Endothelial cell of hepatic sinusoid (primary cell): ENCODE measurements around the gene EEF2.
"Not testable (repeated sequence)": the region's sequence is repeated elsewhere in the genome, so short reads cannot be mapped to it uniquely, and the experiment has no call there.

Experiments used
- in situ Hi-C: cut with HindIII; loops from 2 replicates; pipeline ENCODE4 v1.10.0; 2017; ENCODE audit warnings: low sequenced_read_pairs

EEF2 gene

GRCh38 chr19:4015705-4016402, 30.6 kb upstream of the EEF2 start:
- in situ Hi-C loops: no loop called here

- in situ Hi-C loops: no loop called here
Observed at GRCh38 chr19:4014541-4015491, 29.6 kb upstream of the EEF2 start.

GRCh38 chr19:4013886-4014540, 28.8 kb upstream of the EEF2 start:
- in situ Hi-C loops: no loop called here

GRCh38 chr19:4012975-4013634, 27.8 kb upstream of the EEF2 start:
- in situ Hi-C loops: no loop called here

- in situ Hi-C loops: no loop called here
Observed at GRCh38 chr19:4012092-4012974, 27.1 kb upstream of the EEF2 start.

GRCh38 chr19:4011430-4011829, 26.2 kb upstream of the EEF2 start:
- in situ Hi-C loops: not testable (repeated sequence)

- in situ Hi-C loops: no loop called here
Observed at GRCh38 chr19:4010808-4011110, 25.5 kb upstream of the EEF2 start.

GRCh38 chr19:4009990-4010807, 24.9 kb upstream of the EEF2 start:
- in situ Hi-C loops: no loop called here

- in situ Hi-C loops: no loop called here
Observed at GRCh38 chr19:4007836-4008539, 22.7 kb upstream of the EEF2 start.

GRCh38 chr19:4007021-4007835, 22.0 kb upstream of the EEF2 start, which contains the start of gene PIAS4:
TSS of gene PIAS4 (plus strand) at chr19:4007736. CDS start at chr19:4007761, 25 bp downstream.
- in situ Hi-C loops: no loop called here

- in situ Hi-C loops: not testable (repeated sequence)
Observed at GRCh38 chr19:4005436-4005835, 20.2 kb upstream of the EEF2 start.

GRCh38 chr19:4000798-4001197, 15.5 kb upstream of the EEF2 start:
- in situ Hi-C loops: not testable (repeated sequence)

- in situ Hi-C loops: loop anchor here (25.0 kb wide), 1 partner anchor 212 kb away; the partner anchor contains the start of gene MATK
Observed at GRCh38 chr19:3998667-3999412, 13.6 kb upstream of the EEF2 start.

GRCh38 chr19:3995607-3996006, 10.3 kb upstream of the EEF2 start:
- in situ Hi-C loops: loop anchor here (25.0 kb wide), 1 partner anchor 208 kb away; the partner anchor contains the start of gene MATK

GRCh38 chr19:3990815-3991117, 5.5 kb upstream of the EEF2 start:
- in situ Hi-C loops: loop anchor here (25.0 kb wide), 1 partner anchor 203 kb away; the partner anchor contains the start of gene MATK

- in situ Hi-C loops: loop anchor here (10.0 to 25.0 kb wide), 2 partner anchors 200 to 217 kb away; partner anchors contain the start of gene MATK
Observed at GRCh38 chr19:3987619-3988371, 2.5 kb upstream of the EEF2 start.
